Ascending aorta (tissue), 2 donors: ENCODE data around the gene RFX2. TPM values are rescaled to one million over a fixed set of nuclear protein-coding genes. Genes with fewer than 3 reads are reported as not detected.

ENCODE experiments used
- DNase-seq, 2 donors: peaks; one replicate each; pipeline ENCODE4 v3.0.0-alpha.2; 2019; ENCODE audit warnings: low spot score in 2 of 2
- H3K27ac ChIP-seq, 2 donors: fragments of 200-600 bp; sonication (generic); one replicate each; pipeline ENCODE4 v1.5.1; 2016 to 2017; ENCODE audit warnings: mild to moderate bottlenecking in 1 of 2
- H3K27me3 ChIP-seq: fragments of 200-600 bp; sonication (generic); one replicate; pipeline ENCODE4 v1.5.1; 2017
- H3K36me3 ChIP-seq, 2 donors: fragments of 200-600 bp; sonication (generic); one replicate each; pipeline ENCODE4 v1.5.1; 2016
- H3K4me1 ChIP-seq, 2 donors: fragments of 200-600 bp; sonication (generic); one replicate each; pipeline ENCODE4 v1.5.1; 2016 to 2017; ENCODE audit warnings: mild to moderate bottlenecking in 1 of 2
- H3K4me3 ChIP-seq, 2 donors: fragments of 200-600 bp; sonication (generic); one replicate each; pipeline ENCODE4 v1.5.1; 2016 to 2017; ENCODE audit warnings: mild to moderate bottlenecking in 1 of 2
- H3K9me3 ChIP-seq, 2 donors: fragments of 200-600 bp; sonication (generic); one replicate each; pipeline ENCODE4 v1.5.1; 2016
- intact Hi-C: fragments of 100-400 bp; cut with DNase I; formaldehyde crosslinking; loops from one replicate; pipeline ENCODE4 v1.15.1; 2023
- total RNA-seq: library from RNA; depleted of rRNA; stranded (reverse); fragments of >200 nt; gene quantifications from one replicate; pipeline ENCODE4 v1.1.0, GENCODE V29; 2016
- TF ChIP-seq, protein P1 (sequence below), 3 experiments: fragments of 200-600 bp in 2 of 3; fragments of 450-650 bp in 1 of 3; sonication (generic) in 2 of 3; IDR thresholded peaks; one replicate each; pipeline ENCODE4 v1.5.1; 2016 to 2019; ENCODE audit warnings: antibody characterized with exemption in 3 of 3, mild to moderate bottlenecking in 1 of 3, moderate library complexity in 1 of 3

RFX2 gene
- total RNA-seq, 1 donor from 2014 or later: 107 TPM

DNA sequence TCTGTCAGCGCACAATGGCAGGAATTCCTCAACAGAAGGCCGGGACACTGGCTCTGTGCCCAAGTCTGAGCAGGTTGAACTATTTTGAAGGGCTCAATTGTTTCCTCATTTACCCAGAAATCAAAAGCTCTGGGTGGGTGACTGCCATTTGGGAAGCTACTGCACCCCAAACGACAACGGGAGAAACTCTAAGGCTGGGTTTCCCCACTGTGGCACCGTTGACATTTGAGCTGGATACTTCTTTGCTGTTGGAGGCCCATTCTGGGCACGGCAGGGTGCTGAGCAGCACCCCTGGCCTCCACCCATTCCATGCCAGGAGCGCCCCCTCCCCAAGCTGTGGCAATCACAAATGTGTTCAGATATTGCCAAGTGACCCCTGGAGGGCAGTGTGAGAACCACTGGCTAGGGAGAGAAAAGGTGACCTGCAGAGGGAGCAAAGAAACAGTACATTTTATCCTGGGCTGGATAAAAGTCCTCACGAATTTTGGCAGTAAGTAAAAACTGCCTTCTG is 62.5 kb downstream of the RFX2 start:
- Histone ChIP-seq H3K4me3 (no peak overlapping the region), H3K4me1 (peaks cover 0 to 11% of the 10 kb centered on the region in 2 donors), H3K27ac (no peak overlapping the region), H3K36me3 (peaks cover 9 to 16% of the 10 kb centered on the region in 2 donors), H3K27me3 (no peaks in the 10 kb centered on the region), H3K9me3 (no peaks in the 10 kb centered on the region)
- intact Hi-C loops: loop anchor here (1.0 kb wide), 1 partner anchor 78 kb away; no protein-coding TSS in a partner anchor
- DNase-seq: no peak
- TF ChIP-seq, protein P1, sequence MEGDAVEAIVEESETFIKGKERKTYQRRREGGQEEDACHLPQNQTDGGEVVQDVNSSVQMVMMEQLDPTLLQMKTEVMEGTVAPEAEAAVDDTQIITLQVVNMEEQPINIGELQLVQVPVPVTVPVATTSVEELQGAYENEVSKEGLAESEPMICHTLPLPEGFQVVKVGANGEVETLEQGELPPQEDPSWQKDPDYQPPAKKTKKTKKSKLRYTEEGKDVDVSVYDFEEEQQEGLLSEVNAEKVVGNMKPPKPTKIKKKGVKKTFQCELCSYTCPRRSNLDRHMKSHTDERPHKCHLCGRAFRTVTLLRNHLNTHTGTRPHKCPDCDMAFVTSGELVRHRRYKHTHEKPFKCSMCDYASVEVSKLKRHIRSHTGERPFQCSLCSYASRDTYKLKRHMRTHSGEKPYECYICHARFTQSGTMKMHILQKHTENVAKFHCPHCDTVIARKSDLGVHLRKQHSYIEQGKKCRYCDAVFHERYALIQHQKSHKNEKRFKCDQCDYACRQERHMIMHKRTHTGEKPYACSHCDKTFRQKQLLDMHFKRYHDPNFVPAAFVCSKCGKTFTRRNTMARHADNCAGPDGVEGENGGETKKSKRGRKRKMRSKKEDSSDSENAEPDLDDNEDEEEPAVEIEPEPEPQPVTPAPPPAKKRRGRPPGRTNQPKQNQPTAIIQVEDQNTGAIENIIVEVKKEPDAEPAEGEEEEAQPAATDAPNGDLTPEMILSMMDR (IDR thresholded peaks at IDR 0.05): peak; percentile 58 to 61 (median 60)

DNA sequence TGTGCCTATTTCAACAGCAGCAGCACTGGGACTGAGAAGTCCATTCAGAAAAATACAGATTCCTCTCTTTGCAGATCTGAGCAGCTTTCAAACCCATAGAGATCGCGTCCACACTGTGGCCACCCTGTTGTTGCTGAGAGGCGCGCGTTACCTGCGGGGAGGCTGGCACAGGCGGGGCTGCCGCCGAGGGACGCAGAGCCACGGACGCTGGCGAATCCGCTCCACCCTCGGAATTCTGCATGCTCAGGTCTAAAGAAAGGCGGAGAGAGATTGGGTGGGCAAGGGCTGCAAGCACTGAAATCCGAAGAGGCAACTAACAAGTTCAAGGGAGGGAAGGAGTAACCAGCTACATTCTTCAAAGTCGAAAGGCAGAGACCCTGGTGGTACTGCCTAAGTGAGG is 63.0 kb downstream of the RFX2 start:
- DNase-seq: no peak
- Histone ChIP-seq H3K4me1 (peaks cover 0 to 11% of the 10 kb centered on the region in 2 donors), H3K27ac (no peak overlapping the region), H3K9me3 (no peaks in the 10 kb centered on the region), H3K4me3 (no peak overlapping the region), H3K27me3 (no peaks in the 10 kb centered on the region), H3K36me3 (peaks cover 9 to 21% of the 10 kb centered on the region in 2 donors)
- TF ChIP-seq, protein P1 (IDR thresholded peaks at IDR 0.05): no peak
- intact Hi-C loops: no loop called here

DNA sequence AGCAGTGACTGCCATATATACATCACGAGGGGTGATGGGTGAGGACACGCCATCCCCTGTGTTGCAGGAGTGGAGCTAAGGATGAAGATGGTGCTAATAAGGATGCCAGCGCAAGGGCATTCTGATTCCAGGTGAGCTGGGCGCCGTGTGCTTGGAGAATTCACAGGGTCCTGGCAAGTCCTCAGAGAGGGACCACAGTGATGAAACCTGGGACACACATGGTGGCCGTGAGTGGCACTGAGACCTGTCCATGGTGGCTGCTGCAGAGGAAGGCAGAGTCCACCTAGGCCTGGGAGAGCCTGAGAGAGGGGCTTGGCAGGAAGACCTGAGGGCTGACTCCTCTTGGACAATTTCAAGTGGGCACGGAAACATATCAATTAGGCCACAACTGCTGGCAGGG is 65.2 kb downstream of the RFX2 start:
- peaks cover 0 to 11% of the 10 kb centered on the region in 2 donors for H3K4me1 ChIP-seq
- H3K27ac ChIP-seq: no peak overlapping the region
- H3K9me3 ChIP-seq: no peaks in the 10 kb centered on the region
- intact Hi-C loops: no loop called here
- H3K4me3 ChIP-seq: no peak overlapping the region
- H3K36me3 ChIP-seq: peaks cover 14 to 37% of the 10 kb centered on the region in 2 donors
- TF ChIP-seq, protein P1 (IDR thresholded peaks at IDR 0.05): no peak
- no peak for DNase-seq
- H3K27me3 ChIP-seq: no peaks in the 10 kb centered on the region

GRCh38 chr19:6044056-6044805 is 66.1 kb downstream of the RFX2 start:
- TF ChIP-seq, protein P1 (IDR thresholded peaks at IDR 0.05): no peak
- H3K4me3 ChIP-seq: no peak overlapping the region
- intact Hi-C loops: no loop called here
- no peaks in the 10 kb centered on the region for H3K27me3 ChIP-seq
- H3K36me3 ChIP-seq: peaks cover 22 to 46% of the 10 kb centered on the region in 2 donors
- no peak overlapping the region for H3K27ac ChIP-seq
- H3K9me3 ChIP-seq: no peaks in the 10 kb centered on the region
- DNase-seq: peak in 1 of 2 donors; percentile 50
- peaks cover 0 to 9% of the 10 kb centered on the region in 2 donors for H3K4me1 ChIP-seq

DNA sequence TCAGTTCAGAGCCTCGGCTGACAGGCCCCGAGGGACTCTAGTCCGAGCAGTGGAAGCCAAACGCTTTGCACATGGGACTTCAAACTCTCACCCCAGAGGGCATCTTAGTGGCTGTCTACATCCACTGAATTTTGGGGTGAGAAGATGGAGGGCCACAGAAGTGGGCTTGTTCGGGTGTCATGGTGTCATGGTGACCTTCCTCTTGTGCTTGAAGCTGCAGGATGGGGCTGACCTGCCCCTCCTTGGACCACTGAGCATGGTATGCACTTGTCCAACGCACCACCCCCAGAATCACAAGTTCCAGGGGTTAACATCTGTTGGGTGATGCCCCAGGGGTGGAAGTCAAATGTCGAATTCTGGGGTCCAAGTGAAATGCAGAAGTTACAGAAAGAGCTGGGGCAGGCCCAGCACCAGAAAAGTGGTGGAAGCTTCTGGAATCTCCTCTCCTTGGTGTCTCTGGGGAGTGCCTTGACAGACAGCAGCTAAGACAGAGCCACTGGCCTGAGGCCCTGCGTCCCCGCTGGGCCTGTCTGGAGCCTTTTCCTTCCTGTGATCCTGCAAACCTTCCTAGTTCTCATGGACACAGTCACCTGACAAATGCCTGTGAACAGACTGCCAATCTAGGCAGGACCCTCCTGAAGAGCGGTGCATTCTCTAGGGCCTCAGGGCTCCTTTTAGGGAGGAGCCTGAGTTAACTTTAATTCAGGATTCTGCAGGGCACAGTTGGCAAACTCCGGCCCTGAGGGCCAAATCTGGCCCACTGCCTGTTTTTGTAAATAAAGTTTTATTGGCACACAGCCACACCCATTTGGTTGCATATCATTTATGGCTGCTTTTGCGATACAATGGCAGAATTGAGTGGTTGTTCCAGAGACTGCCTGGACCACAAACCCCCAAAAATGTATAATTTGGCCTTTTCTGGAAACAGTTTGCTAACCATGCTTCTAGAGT is 67.2 kb downstream of the RFX2 start:
- peak in 1 of 2 donors; percentile 42 for DNase-seq
- Histone ChIP-seq H3K4me1 (no peaks in the 10 kb centered on the region), H3K36me3 (peaks cover 23 to 55% of the 10 kb centered on the region in 2 donors), H3K27ac (no peak overlapping the region), H3K27me3 (no peaks in the 10 kb centered on the region), H3K4me3 (no peak overlapping the region), H3K9me3 (no peaks in the 10 kb centered on the region)
- intact Hi-C loops: no loop called here
- TF ChIP-seq, protein P1 (IDR thresholded peaks at IDR 0.05): no peak
